ACC112 (cell line): Measurements from ENCODE around the gene TMEM54.

Source experiments
- H2AFZ ChIP-seq: fragments of 200-600 bp; sonication (generic); one replicate; pipeline ENCODE4 v1.6.0; 2017; ENCODE audit warnings: antibody characterized with exemption, low read length; ENCODE audit not compliant: unreplicated experiment
- H3K27ac ChIP-seq: fragments of 200-600 bp; sonication (generic); 2 replicates; pipeline ENCODE4 v1.5.1; 2014; ENCODE audit warnings: low read depth, mild to moderate bottlenecking, antibody characterized with exemption, low read length, moderate library complexity
- H3K27me3 ChIP-seq: fragments of 200-600 bp; sonication (generic); 2 replicates; pipeline ENCODE4 v1.6.1; 2014; ENCODE audit warnings: mild to moderate bottlenecking, antibody characterized with exemption, low read length, moderate library complexity, mixed read lengths; ENCODE audit not compliant: insufficient read depth
- H3K36me3 ChIP-seq: fragments of 200-600 bp; sonication (generic); 2 replicates; pipeline ENCODE4 v1.6.1; 2016; ENCODE audit warnings: mild to moderate bottlenecking, antibody characterized with exemption, low read length, moderate library complexity, mixed read lengths; ENCODE audit not compliant: insufficient read depth
- H3K4me1 ChIP-seq: fragments of 200-600 bp; sonication (generic); one replicate; pipeline ENCODE4 v1.6.1; 2016; ENCODE audit warnings: low read length, mixed read lengths; ENCODE audit not compliant: insufficient read depth, unreplicated experiment, control insufficient read depth
- H3K4me3 ChIP-seq: fragments of 200-600 bp; sonication (generic); 2 replicates; pipeline ENCODE4 v1.5.1; 2014; ENCODE audit warnings: mild to moderate bottlenecking, low read depth, low read length
- H3K79me2 ChIP-seq: fragments of 200-600 bp; sonication (generic); one replicate; pipeline ENCODE4 v1.6.0; 2016; ENCODE audit warnings: low read length; ENCODE audit not compliant: control insufficient read depth, unreplicated experiment, insufficient read depth

TMEM54 gene, protein sequence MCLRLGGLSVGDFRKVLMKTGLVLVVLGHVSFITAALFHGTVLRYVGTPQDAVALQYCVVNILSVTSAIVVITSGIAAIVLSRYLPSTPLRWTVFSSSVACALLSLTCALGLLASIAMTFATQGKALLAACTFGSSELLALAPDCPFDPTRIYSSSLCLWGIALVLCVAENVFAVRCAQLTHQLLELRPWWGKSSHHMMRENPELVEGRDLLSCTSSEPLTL

DNA sequence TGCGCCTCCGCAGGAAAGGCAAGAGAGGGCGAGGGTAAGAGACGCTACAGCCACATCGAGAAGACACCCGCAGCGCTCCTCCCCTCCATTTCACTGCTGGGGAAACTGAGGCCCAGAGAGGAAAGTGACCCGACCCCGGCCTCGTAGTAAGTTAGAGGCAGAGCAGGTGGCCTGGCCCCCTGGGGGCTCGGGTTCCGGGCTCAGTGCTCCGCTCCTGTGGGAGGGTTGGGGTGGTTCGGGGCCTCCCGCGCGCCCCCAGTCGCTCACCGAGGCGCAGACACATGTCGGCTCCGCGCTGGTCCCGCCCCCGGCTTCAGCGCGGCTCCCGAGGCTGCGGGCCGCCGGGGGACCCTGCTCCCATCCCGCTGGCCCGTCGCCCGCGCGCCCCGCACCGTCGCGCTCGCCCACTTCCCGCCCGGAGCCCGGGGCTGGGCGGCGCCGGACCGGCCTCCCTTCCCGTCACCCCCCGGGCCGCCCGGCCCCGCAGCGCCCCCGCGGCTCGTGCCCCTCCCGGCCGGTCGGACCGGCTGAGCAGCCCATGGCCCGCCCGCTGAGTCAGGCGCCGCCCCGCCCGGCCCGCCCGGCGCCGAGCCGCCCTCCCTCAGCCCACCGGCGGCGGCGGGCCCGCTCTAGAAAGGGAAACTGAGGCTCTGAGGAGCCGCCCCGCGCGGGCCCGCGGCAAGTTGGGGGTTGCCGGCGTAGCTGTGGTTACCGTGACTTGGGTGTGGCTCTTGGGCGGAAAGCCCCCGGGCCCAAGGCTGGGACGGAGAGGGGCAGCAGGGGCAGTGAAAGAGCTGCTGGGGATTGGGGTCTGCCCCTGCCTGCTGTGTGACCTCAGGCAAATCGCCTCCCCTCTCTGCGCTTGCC is at the start of gene TMEM54:
TMEM54 (minus strand) TSS at position 434 of the 867 bp plus-strand sequence; CDS start at position 283, 151 bp downstream.
- Histone ChIP-seq H3K36me3 (no peaks in the 10 kb centered on the region), H3K4me1 (no peaks in the 10 kb centered on the region), H3K27me3 (no peaks in the 10 kb centered on the region), H3K79me2 (no peaks in the 10 kb centered on the region), H2AFZ (peak within 1 kb of the TSS; percentile 78), H3K4me3 (peak within 1 kb of the TSS; percentile 98), H3K27ac (no peak within 1 kb of the TSS)

DNA sequence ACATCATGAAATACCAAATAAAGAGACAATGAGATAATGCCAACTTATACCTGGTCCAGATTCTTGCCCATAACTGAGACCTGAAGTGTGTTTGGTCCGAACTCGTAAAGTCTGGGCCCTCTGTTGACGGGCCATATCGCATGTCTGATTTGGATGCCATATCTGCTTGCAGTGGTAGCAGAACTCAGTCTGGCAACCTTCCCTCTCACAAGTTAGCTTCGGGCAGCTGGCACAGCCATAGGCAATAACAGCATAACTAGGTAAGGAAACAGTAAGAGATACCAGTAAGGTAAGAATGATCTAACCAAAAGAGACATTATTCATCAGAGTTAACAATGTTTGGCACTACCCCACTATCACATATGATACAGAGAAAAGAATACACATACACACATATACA is 48.3 kb upstream of the TMEM54 start:
- Histone ChIP-seq H3K36me3 (peaks cover 14% of the 10 kb centered on the region), H3K4me1 (peaks cover 32% of the 10 kb centered on the region), H3K27me3 (no peaks in the 10 kb centered on the region), H3K4me3 (no peak overlapping the region), H2AFZ (no peak overlapping the region), H3K79me2 (peaks cover 15% of the 10 kb centered on the region), H3K27ac (no peak overlapping the region)

DNA sequence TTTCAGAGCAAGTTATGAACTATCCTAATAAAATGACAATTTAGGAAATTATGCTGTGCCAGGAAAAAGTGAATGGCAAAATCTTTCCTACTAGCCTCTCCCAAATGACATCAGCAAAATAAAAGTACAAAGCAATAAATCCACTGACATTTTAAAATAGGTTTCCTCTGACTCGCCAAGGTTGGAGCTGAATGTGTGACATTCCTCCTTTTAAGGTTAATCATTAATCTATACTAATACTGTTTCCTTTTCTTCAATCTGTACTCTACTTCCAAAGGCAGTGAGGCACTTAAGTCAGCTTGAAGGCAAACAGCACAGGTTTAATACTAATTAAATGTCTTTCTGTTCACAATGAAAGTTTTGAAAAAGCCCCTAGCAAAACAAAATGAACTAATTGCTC is 47.7 kb upstream of the TMEM54 start:
- Histone ChIP-seq H3K27me3 (no peaks in the 10 kb centered on the region), H3K4me3 (no peak overlapping the region), H3K36me3 (peaks cover 14% of the 10 kb centered on the region), H3K27ac (peak overlapping the region; percentile 36; the same call in 1 of the 2 replicates), H3K4me1 (peaks cover 26% of the 10 kb centered on the region), H2AFZ (no peak overlapping the region), H3K79me2 (peaks cover 10% of the 10 kb centered on the region)

- Histone ChIP-seq H3K79me2 (peaks cover 8% of the 10 kb centered on the region), H3K27ac (peak overlapping the region; percentile 24; the same call in 1 of the 2 replicates), H3K4me3 (no peak overlapping the region), H3K4me1 (peaks cover 20% of the 10 kb centered on the region), H2AFZ (no peak overlapping the region), H3K27me3 (no peaks in the 10 kb centered on the region), H3K36me3 (peaks cover 18% of the 10 kb centered on the region)
These were observed 47.2 kb upstream of the TMEM54 start for GRCh38 chr1:32948390-32948722.

- Histone ChIP-seq H3K27ac (no peak overlapping the region), H3K27me3 (no peaks in the 10 kb centered on the region), H3K4me3 (no peak overlapping the region), H3K36me3 (peaks cover 18% of the 10 kb centered on the region), H3K79me2 (peaks cover 3% of the 10 kb centered on the region), H2AFZ (no peak overlapping the region), H3K4me1 (peaks cover 15% of the 10 kb centered on the region)
These were observed 46.6 kb upstream of the TMEM54 start for GRCh38 chr1:32947669-32948389.

- H3K36me3 ChIP-seq = peaks cover 25% of the 10 kb centered on the region
- no peaks in the 10 kb centered on the region for H3K27me3 ChIP-seq
- peaks cover 3% of the 10 kb centered on the region for H3K79me2 ChIP-seq
- H3K4me3 ChIP-seq = no peak overlapping the region
- H2AFZ ChIP-seq = no peak overlapping the region
- no peak overlapping the region for H3K27ac ChIP-seq
- H3K4me1 ChIP-seq = peaks cover 18% of the 10 kb centered on the region
These were observed 45.2 kb upstream of the TMEM54 start for GRCh38 chr1:32946413-32946812.

DNA sequence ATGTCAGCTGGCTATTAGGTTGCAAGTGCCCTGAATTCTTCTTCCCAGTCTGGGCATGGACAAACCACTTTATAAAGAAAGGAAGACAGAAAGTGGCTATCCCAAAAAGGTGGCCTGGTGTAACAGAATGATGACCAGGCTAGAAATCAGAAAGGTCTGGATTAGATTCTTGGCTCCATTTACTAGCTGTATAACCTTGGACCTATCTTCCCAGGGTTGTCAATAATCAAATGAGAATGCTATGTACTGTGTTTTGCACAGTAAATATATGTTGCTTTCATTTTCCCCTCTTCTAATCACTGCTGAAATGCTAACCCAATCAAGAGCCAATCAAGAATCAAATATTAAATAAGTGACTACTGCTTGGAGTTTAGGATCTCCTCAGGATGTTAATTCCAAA is 43.0 kb upstream of the TMEM54 start:
- H3K27me3 ChIP-seq = no peaks in the 10 kb centered on the region
- H3K27ac ChIP-seq = no peak overlapping the region
- no peaks in the 10 kb centered on the region for H3K79me2 ChIP-seq
- peaks cover 25% of the 10 kb centered on the region for H3K36me3 ChIP-seq
- H2AFZ ChIP-seq = no peak overlapping the region
- H3K4me3 ChIP-seq = no peak overlapping the region
- H3K4me1 ChIP-seq = peaks cover 35% of the 10 kb centered on the region

GRCh38 chr1:32939655-32940371 is 38.6 kb upstream of the TMEM54 start:
- no peak overlapping the region for H2AFZ ChIP-seq
- no peaks in the 10 kb centered on the region for H3K27me3 ChIP-seq
- H3K4me1 ChIP-seq = peaks cover 33% of the 10 kb centered on the region
- peak overlapping the region; percentile 45; the same call in 1 of the 2 replicates for H3K27ac ChIP-seq
- peaks cover 21% of the 10 kb centered on the region for H3K36me3 ChIP-seq
- no peaks in the 10 kb centered on the region for H3K79me2 ChIP-seq
- no peak overlapping the region for H3K4me3 ChIP-seq

DNA sequence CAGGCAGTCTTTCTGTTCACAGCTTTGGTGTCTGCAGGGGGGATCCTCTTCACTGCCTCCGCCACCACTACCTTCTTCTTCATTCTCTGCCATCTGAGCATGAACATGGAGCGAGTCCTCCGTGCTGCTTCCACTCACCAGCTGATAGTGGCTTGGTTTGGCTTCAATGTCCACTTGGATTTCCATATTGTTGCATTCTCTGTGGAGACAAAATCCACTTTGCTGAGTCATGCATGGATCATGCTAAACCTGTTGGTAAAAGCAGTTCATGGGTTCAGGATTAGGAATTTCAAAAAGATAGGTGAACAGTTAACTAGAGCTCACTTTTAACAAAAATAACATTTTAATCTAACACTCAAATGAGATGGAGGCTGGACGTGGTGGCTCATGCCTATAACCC is 35.9 kb upstream of the TMEM54 start:
- Histone ChIP-seq H2AFZ (no peak overlapping the region), H3K27me3 (no peaks in the 10 kb centered on the region), H3K4me1 (peaks cover 44% of the 10 kb centered on the region), H3K4me3 (no peak overlapping the region), H3K27ac (no peak overlapping the region), H3K79me2 (no peaks in the 10 kb centered on the region), H3K36me3 (peaks cover 10% of the 10 kb centered on the region; the same call in 1 of the 2 replicates)

DNA sequence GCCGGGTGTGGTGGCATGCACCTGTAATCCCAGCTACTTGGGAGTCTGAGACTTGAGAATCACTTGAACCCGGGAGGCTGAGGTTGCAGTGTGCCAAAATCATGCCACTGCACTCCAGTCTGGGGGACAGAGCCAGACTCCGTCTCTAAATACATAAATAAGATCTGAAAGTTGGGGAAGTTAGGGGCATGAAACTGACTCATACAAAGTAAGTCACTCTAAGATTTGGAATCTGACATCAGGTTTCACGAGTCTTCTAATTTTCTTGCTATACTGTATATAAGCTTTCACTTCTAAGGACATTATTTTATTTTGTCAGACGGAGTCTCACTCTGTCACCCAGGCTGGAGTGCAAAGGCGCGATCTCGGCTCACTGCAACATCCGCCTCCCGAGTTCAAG is 33.3 kb upstream of the TMEM54 start:
- peaks cover 9% of the 10 kb centered on the region; the same call in 1 of the 2 replicates for H3K36me3 ChIP-seq
- H3K4me1 ChIP-seq = peaks cover 23% of the 10 kb centered on the region
- H3K27ac ChIP-seq = peak overlapping the region; percentile 49; the same call in 1 of the 2 replicates

More for the DNA sequence above, 33.3 kb upstream of the TMEM54 start:
- no peaks in the 10 kb centered on the region for H3K27me3 ChIP-seq
- no peaks in the 10 kb centered on the region for H3K79me2 ChIP-seq
- no peak overlapping the region for H2AFZ ChIP-seq
- H3K4me3 ChIP-seq = no peak overlapping the region
